AG04450 (cell line): ENCODE data around the gene APBB2. TPM values are rescaled to one million over a fixed set of nuclear protein-coding genes. Genes with fewer than 3 reads are reported as not detected.

Experiments
- CTCF ChIA-PET: fragments of 300-600, 350-600 bp; formaldehyde crosslinking; extraction: SDS; loops from one replicate; lab custom pipeline; 2022; ENCODE audit warnings: antibody characterized with exemption, inconsistent platforms; lab: Charles Lee
- POLR2A ChIA-PET: fragments of 350-600 bp; formaldehyde crosslinking; extraction: SDS; loops from one replicate; lab custom pipeline; 2021; ENCODE audit warnings: antibody characterized with exemption, inconsistent platforms; lab: Yijun Ruan, JAX
- DNase-seq: peaks from one replicate; pipeline ENCODE4 v3.0.0-alpha.2; 2011; ENCODE audit warnings: low read depth, low spot score
- H3K27ac ChIP-seq: one replicate; pipeline ENCODE4 v1.5.1; 2012; ENCODE audit warnings: low read depth, low read length, control low read depth
- H3K27me3 ChIP-seq: one replicate; pipeline ENCODE4 v1.6.0; 2012; ENCODE audit warnings: low read length; ENCODE audit not compliant: control insufficient read depth, insufficient read depth
- H3K4me3 ChIP-seq: 2 replicates; pipeline ENCODE4 v1.5.1; 2011; ENCODE audit warnings: mild to moderate bottlenecking, low read depth, low read length, control low read depth
- H3K9me3 ChIP-seq: 2 replicates; pipeline ENCODE4 v1.5.1; 2012; ENCODE audit warnings: low read length; ENCODE audit not compliant: control insufficient read depth, insufficient read depth
- CTCF ChIP-seq: IDR thresholded peaks from 2 replicates; pipeline ENCODE4 v1.5.1; 2011; ENCODE audit warnings: low read depth, low read length, control low read depth, inconsistent platforms
- polyA minus RNA-seq: library from RNA; depleted of rRNA, polyadenylated mRNA; stranded (reverse); fragments of >200 nt; gene quantifications from 2 replicates; pipeline ENCODE4 v1.2.3, GENCODE V29; 2011; rRNA and poly(A)+ RNA removed
- polyA plus RNA-seq: library from polyadenylated mRNA; depleted of rRNA; stranded (reverse); fragments of >200 nt; gene quantifications from 2 replicates; pipeline ENCODE4 v1.2.3, GENCODE V29; 2011; rRNA removed

Gene APBB2
- polyA plus RNA-seq (52.7 and 52.8 TPM in 2 replicates), polyA minus RNA-seq (98.4 and 128 TPM in 2 replicates)

DNA sequence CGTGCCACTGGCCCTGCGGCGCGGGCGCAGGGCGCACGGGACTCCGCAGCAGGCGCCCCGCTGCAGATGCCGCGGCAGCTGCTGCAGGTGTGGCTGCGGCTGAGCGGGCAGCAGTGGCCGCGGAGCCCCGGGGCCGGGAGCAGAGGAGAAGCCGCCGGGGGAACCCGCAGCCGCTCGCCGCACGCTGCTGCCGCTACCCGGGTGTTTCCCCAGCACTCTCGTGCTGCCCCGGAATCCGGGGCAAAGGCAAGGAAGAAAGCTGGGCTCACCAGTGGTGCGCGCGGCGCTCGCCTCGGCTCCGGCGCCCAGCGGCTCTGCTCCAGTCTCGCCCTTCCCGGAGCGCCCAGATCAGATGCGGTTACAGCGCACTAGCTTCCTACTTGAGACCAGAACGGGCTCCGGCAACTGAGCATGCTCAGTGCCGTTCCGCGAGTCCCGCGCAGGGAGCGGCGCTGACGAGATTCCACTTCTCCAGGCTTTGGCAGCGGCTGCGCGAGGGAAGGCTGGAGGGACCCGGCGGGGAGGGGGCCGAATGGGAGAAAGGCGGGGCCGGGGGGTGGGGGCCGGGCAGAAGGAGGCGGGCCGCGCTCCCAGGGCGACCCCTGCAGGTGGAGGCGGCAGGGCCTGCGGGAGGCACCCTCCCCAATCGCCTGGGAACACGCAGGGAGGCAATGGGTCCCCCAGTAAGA lies at the start of gene APBB2:
Gene APBB2, minus strand, starts transcription at position 407 of the 689 bp plus-strand sequence. CDS start 181,288 bp downstream, outside the sequence.
- peaks cover 1% of the 10 kb centered on the region; the same call in 1 of the 2 replicates for H3K9me3 ChIP-seq
- TF ChIP-seq CTCF = peak; percentile 74
- no peaks in the 10 kb centered on the region for H3K27me3 ChIP-seq
- peak within 1 kb of the TSS; percentile 65 for H3K27ac ChIP-seq
- DNase-seq = peak; percentile 96
- CTCF ChIA-PET = interaction anchor here (0.6 to 5.7 kb wide), 60 partner anchors 9 to 511 kb away, joined by 3 to 100 read pairs (median 4); no protein-coding TSS in a partner anchor
- H3K4me3 ChIP-seq = peak within 1 kb of the TSS; percentile 93
- POLR2A ChIA-PET = interaction anchor here (0.6 to 2.6 kb wide), 11 partner anchors 10 to 290 kb away, joined by 3 to 17 read pairs (median 8); partner anchors contain the start of gene UCHL1

DNA sequence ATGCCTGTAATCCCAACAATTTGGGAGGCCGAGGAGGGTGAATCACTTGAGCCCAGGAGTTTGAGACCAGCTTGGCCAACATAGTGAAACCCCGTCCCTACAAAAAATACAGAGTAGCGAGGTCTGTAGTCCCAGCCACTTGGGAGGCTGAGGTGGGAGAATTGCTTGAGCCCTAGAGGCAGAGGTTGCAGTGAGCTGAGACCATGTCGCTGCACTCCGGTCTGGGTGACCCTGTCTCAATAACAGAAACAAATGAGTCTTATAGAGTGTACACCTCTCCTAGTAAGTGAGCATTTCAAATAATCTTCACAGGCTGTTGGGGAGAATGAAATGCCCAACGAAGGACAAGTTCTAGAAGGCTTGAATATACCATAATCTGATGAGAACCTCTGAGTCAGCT lies 47.9 kb upstream of the APBB2 start:
- no peak overlapping the region for H3K4me3 ChIP-seq
- no peak overlapping the region for H3K27ac ChIP-seq
- CTCF ChIA-PET = interaction anchor here (1.2 to 1.3 kb wide), 2 partner anchors 337 to 399 kb away, joined by 3 to 4 read pairs; no protein-coding TSS in a partner anchor
- TF ChIP-seq CTCF = no peak
- H3K27me3 ChIP-seq = no peaks in the 10 kb centered on the region
- POLR2A ChIA-PET = no interaction called here
- DNase-seq = no peak
- H3K9me3 ChIP-seq = no peaks in the 10 kb centered on the region

DNA sequence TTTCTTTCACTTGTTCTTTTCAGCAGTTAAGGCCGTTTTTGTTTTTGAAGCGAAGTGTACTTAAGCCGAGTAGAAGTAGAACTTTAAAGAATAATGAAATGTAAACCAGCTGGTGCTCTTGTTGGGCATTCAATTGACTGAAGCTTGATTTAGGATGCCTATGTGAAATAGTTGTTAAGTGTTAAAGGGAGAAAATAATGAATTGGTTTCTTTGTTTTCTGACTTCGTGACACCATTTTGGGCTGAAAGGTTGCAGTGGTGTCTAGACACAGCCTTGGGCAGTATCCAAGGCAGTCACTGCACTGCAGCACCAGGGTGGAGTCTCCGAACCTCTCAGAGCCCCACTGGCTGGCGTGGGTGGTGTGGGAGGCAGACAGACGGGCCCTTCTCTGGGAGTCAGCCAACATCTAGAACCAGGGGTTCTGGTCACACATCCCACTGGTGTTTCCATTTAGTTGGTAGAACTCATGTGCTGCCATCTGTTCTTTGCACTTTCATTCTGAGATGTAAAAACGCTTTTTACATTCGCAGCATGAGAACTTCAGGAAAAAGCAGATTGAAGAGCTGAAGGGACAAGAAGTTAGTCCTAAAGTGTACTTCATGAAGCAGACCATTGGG lies 45.9 kb upstream of the APBB2 start:
- Histone ChIP-seq H3K9me3 (no peaks in the 10 kb centered on the region), H3K4me3 (no peak overlapping the region), H3K27me3 (no peaks in the 10 kb centered on the region), H3K27ac (no peak overlapping the region)
- TF ChIP-seq CTCF = no peak
- POLR2A ChIA-PET = no interaction called here
- DNase-seq = no peak
- CTCF ChIA-PET = interaction anchor here (0.6 to 3.7 kb wide), 14 partner anchors 15 to 433 kb away, joined by 4 to 51 read pairs (median 10); partner anchors contain the start of gene APBB2

DNA sequence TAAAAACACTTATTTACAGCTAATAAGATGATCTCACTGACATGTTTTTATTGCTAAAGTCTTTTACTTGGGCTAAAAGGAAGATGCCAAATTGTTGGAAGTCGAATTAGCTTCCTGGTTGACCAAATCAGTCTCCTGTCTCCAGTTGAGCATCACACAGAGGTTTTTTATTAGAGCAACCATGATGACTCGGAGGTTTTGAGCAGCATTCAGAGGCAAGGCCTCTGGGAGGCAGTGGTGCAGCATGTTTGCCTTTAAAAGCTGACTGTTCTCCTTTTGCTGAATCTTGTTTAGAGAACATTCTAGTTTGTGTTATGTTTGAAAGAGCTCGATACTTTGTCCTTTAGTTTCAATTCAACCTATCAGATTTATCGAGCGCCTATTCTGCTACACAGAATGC lies 44.4 kb upstream of the APBB2 start:
- Histone ChIP-seq H3K27me3 (peaks cover 1% of the 10 kb centered on the region), H3K4me3 (peak overlapping the region; percentile 90), H3K9me3 (no peaks in the 10 kb centered on the region), H3K27ac (peak overlapping the region; percentile 57)
- peak; percentile 53 for DNase-seq
- peak; percentile 58 for TF ChIP-seq CTCF
- ChIA-PET CTCF (interaction anchor here (0.6 to 3.7 kb wide), 35 partner anchors 8 to 561 kb away, joined by 3 to 51 read pairs (median 5); partner anchors contain the start of gene APBB2), POLR2A (interaction anchor here (0.6 to 3.4 kb wide), 6 partner anchors 9 to 334 kb away, joined by 3 to 21 read pairs (median 4); no protein-coding TSS in a partner anchor)
